Duodenal mucosa (tissue), 2 donors: Measurements from ENCODE around the gene PPP4R2.
A peak's percentile ranks its signal among the peaks of the same experiment; 100 is the strongest.

Source experiments
- H3K27ac ChIP-seq: one replicate; pipeline ENCODE4 v1.7.0; 2013; ENCODE audit warnings: low read depth, low read length
- H3K27me3 ChIP-seq, 2 donors: one replicate each; pipeline ENCODE4 v1.7.0; 2013; ENCODE audit warnings: low read length in 2 of 2, control low read depth in 1 of 2; ENCODE audit not compliant: insufficient read depth in 2 of 2, control insufficient read depth in 1 of 2
- H3K36me3 ChIP-seq, 2 donors: one replicate each; pipeline ENCODE4 v1.7.0; 2013; ENCODE audit warnings: low read length in 2 of 2, control low read depth in 1 of 2; ENCODE audit not compliant: insufficient read depth in 2 of 2, control insufficient read depth in 1 of 2
- H3K4me1 ChIP-seq, 2 donors: one replicate each; pipeline ENCODE4 v1.7.0; 2013; ENCODE audit warnings: low read length in 2 of 2, control low read depth in 1 of 2; ENCODE audit not compliant: insufficient read depth in 2 of 2, control insufficient read depth in 1 of 2
- H3K4me3 ChIP-seq, 2 donors: one replicate each; pipeline ENCODE4 v1.7.0; 2013; ENCODE audit warnings: low read length in 2 of 2, low read depth in 1 of 2
- H3K9ac ChIP-seq, 2 donors: one replicate each; pipeline ENCODE4 v1.7.0; 2013; ENCODE audit warnings: low read length in 2 of 2, low read depth in 1 of 2
- H3K9me3 ChIP-seq, 2 donors: one replicate each; pipeline ENCODE4 v1.7.0; 2013; ENCODE audit warnings: low read length in 2 of 2, control low read depth in 1 of 2; ENCODE audit not compliant: control insufficient read depth in 1 of 2

Gene PPP4R2

GRCh38 chr3:72996473-72997333 lies at the start of gene PPP4R2:
PPP4R2 (plus strand) TSS chr3:72996811; CDS start chr3:72997038, 227 bp downstream.
- peaks cover 0 to 10% of the 10 kb centered on the region in 2 donors for H3K36me3 ChIP-seq
- peak within 1 kb of the TSS; percentile 76 to 88 for H3K4me3 ChIP-seq
- H3K9me3 ChIP-seq = no peaks in the 10 kb centered on the region
- peak within 1 kb of the TSS; percentile 90 for H3K27ac ChIP-seq
- H3K4me1 ChIP-seq = peaks cover 19 to 40% of the 10 kb centered on the region in 2 donors
- H3K9ac ChIP-seq = peak within 1 kb of the TSS; percentile 83 to 93
- no peaks in the 10 kb centered on the region for H3K27me3 ChIP-seq

GRCh38 chr3:72947715-72948490 lies 48.7 kb upstream of the PPP4R2 start:
- H3K9me3 ChIP-seq = no peaks in the 10 kb centered on the region
- H3K9ac ChIP-seq = no peak overlapping the region
- peaks cover 0 to 10% of the 10 kb centered on the region in 2 donors for H3K4me1 ChIP-seq
- H3K27me3 ChIP-seq = no peaks in the 10 kb centered on the region
- H3K36me3 ChIP-seq = no peaks in the 10 kb centered on the region
- H3K4me3 ChIP-seq = no peak overlapping the region
- no peak overlapping the region for H3K27ac ChIP-seq

DNA sequence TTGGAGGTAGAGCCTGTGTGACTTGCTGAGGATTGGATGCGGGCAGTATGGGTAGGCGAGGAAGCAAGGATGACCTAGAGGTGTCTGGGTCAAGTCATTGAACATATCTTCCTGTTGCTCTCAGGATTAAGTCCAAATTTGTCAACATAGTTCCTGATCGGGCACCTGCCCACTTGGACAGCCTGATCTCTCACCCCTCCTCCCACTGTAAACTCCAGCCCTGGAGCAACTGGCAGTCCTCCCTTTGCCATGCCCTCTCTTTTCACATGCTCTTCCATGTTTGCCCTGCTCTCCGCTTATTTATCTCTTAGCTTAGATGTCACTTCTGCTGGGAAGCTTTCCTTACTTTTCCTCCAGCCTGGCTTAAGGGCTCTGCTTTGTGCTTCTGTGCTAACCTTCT lies 47.6 kb upstream of the PPP4R2 start:
- no peak overlapping the region for H3K9ac ChIP-seq
- H3K4me1 ChIP-seq = peaks cover 0 to 10% of the 10 kb centered on the region in 2 donors
- H3K9me3 ChIP-seq = no peaks in the 10 kb centered on the region
- no peak overlapping the region for H3K4me3 ChIP-seq
- H3K36me3 ChIP-seq = no peaks in the 10 kb centered on the region
- H3K27ac ChIP-seq = no peak overlapping the region
- no peaks in the 10 kb centered on the region for H3K27me3 ChIP-seq

GRCh38 chr3:72950372-72950771 lies 46.2 kb upstream of the PPP4R2 start:
- Histone ChIP-seq H3K4me3 (no peak overlapping the region), H3K27ac (no peak overlapping the region), H3K4me1 (peaks cover 0 to 10% of the 10 kb centered on the region in 2 donors), H3K9ac (no peak overlapping the region), H3K9me3 (no peaks in the 10 kb centered on the region), H3K27me3 (no peaks in the 10 kb centered on the region), H3K36me3 (no peaks in the 10 kb centered on the region)

DNA sequence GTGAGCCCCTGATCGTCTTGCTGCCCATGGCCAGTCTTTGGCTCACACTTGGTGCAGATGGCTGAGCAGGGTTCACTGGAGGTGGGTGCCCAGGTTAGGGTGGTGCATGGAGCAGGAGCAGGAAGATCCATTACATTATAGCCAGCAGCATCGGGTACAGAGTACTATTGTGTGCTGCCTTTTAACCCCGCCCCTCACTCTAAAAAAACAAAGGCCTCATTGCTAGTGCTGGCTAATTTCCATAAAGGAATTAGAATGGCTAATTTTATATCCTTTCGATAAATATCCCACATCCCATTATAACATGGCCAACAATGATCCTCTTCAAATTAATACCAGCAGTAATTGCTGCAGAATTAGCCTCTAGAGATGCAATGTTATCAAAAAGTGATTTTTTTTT lies 45.8 kb upstream of the PPP4R2 start:
- Histone ChIP-seq H3K4me1 (peaks cover 0 to 10% of the 10 kb centered on the region in 2 donors), H3K9me3 (no peaks in the 10 kb centered on the region), H3K27ac (no peak overlapping the region), H3K36me3 (no peaks in the 10 kb centered on the region), H3K27me3 (no peaks in the 10 kb centered on the region), H3K4me3 (no peak overlapping the region), H3K9ac (no peak overlapping the region)

DNA sequence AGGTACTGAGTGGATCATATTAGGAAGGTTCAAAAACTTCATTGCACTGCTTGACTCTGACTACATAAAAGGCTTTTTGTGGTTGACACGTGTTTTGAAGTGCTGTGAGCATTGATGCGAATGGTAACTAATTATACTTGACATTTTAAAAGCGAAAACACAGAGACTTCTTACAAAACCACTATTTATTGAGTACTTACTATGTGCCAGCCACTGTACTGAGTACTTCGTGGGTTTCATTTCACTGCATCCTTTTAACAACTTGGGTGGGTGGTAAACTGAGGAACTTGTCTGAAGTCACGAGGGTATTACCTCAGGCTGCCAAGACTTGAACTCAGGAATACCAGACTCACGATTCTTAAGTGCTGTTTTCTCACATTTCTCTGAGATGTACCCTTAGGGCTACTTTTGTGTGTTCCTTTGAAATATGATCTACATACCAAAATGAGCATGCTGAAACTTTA lies 45.3 kb upstream of the PPP4R2 start:
- Histone ChIP-seq H3K4me3 (no peak overlapping the region), H3K4me1 (peaks cover 0 to 10% of the 10 kb centered on the region in 2 donors), H3K27me3 (no peaks in the 10 kb centered on the region), H3K36me3 (no peaks in the 10 kb centered on the region), H3K9ac (no peak overlapping the region), H3K9me3 (no peaks in the 10 kb centered on the region), H3K27ac (no peak overlapping the region)

DNA sequence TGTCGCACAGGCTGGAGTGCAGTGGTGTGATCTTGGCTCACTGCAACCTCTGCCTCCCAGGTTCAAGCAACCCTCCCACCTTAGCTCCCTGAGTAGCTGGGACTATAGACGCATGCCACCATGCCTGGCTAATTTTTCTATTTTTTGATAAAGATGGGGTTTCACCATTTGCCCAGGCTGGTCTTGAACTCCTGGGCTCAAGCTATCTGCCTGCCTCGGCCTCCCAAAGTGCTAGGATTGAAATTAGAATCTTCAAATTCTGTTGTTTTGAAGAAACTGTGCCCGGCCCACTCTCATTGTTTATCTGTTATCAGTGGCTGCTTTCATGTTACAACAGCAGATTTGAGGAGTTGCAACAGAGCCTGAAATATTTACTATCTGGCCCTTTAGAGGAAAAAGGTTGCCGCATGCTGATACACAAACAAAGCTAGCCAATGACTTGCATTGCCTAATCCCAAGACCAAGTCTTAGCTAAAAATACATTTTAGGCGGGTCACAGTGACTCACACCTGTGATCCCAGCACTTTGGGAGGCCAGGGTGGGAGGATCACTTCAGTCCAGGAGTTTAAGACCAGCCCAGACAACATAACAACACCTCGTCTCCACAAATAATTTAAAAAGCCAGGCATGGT lies 43.2 kb upstream of the PPP4R2 start:
- Histone ChIP-seq H3K36me3 (no peaks in the 10 kb centered on the region), H3K4me3 (no peak overlapping the region), H3K9ac (no peak overlapping the region), H3K4me1 (peaks cover 0 to 5% of the 10 kb centered on the region in 2 donors), H3K27me3 (no peaks in the 10 kb centered on the region), H3K27ac (no peak overlapping the region), H3K9me3 (no peaks in the 10 kb centered on the region)

GRCh38 chr3:72957297-72957696 lies 39.3 kb upstream of the PPP4R2 start:
- peaks cover 21 to 24% of the 10 kb centered on the region in 2 donors for H3K4me1 ChIP-seq
- H3K9ac ChIP-seq = no peak overlapping the region
- H3K36me3 ChIP-seq = no peaks in the 10 kb centered on the region
- no peak overlapping the region for H3K27ac ChIP-seq
- no peaks in the 10 kb centered on the region for H3K9me3 ChIP-seq
- H3K27me3 ChIP-seq = no peaks in the 10 kb centered on the region
- H3K4me3 ChIP-seq = no peak overlapping the region

DNA sequence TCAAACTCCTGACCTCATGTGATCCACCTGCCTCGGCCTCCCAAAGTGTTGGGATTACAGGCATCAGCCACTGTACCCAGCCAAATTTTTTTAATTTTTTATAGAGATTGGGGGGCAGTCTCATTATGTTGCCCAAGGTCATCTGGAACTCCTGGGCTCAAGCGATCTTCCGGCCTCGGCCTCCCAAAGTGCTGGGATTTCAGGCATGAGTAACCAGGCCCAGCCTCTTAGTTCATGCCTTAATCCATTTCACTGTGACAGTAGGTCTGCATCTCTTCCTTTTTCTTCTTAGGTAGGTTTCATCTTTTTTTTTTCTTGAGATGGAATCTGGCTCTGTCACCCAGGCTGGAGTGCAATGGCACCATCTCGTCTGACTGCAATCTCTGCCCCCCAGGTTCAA lies 37.3 kb upstream of the PPP4R2 start:
- Histone ChIP-seq H3K27me3 (no peaks in the 10 kb centered on the region), H3K36me3 (no peaks in the 10 kb centered on the region), H3K9me3 (no peaks in the 10 kb centered on the region), H3K4me1 (peaks cover 21 to 24% of the 10 kb centered on the region in 2 donors), H3K9ac (no peak overlapping the region), H3K27ac (no peak overlapping the region), H3K4me3 (no peak overlapping the region)
